Activated CD4-positive, CD25-positive, alpha-beta regulatory T cell treated with anti-CD3 and anti-CD28 coated beads, Interleukin-2, amount 50 U/mL, for 72 hours (primary cell): Measurements from ENCODE around the gene RFT1.

ENCODE experiments used
- DNase-seq: peaks from one replicate; pipeline ENCODE4 v3.0.0; 2021

RFT1 gene

GRCh38 chr3:53120336-53120735 is 9.9 kb downstream of the RFT1 start:
- no peak for DNase-seq

DNA sequence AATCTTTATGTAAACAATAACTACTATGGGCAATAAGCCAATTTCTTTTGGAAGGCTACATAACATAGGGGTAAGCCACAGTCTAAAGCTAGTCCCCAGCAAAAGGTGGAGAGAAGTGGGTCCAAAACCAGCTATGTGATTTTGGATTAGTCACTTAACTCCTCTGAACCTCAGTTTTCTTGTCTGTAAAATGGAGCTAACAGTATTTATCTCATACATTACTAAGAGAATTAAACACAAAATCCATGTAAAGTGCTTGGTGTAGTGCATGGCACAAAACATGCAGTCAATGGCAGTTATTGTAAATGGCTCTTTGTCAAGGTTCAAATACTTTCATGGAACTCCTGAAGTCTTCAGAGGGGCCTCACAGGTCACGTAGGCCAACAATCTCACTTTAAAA is 13.3 kb downstream of the RFT1 start:
- no peak for DNase-seq

DNA sequence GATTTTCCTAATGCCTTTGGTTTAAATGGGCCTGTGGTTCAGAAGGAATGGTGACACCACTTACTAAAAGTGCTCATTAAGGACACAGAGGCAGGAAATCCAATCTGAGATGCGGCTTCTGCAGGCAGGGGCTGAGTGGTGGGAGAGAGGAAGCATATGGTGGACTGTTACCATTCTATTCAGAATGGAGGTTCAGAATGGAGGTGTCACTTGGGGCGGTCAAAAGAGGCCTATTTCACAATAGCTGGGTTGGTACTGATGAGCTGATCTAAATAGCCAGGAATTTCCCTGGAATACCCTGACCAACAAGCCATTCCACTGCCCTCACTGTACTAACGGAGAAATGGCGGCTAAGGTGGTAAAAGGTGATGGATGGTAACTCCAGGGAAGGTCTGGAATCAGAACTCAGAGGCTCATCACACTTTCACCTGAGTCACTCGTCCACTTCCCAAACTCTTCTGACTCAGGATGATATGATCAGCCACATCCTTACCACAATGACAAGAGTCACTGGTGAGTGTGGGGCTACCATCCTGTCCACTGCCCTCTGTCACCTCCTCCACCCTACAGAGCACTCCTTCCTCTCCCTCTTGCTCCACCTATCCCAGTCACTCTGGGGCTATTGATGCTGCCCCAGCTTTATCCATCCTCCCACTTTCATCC is 15.7 kb downstream of the RFT1 start:
- no peak for DNase-seq

GRCh38 chr3:53114011-53114400 is 16.2 kb downstream of the RFT1 start:
- peak; percentile 79 for DNase-seq

DNA sequence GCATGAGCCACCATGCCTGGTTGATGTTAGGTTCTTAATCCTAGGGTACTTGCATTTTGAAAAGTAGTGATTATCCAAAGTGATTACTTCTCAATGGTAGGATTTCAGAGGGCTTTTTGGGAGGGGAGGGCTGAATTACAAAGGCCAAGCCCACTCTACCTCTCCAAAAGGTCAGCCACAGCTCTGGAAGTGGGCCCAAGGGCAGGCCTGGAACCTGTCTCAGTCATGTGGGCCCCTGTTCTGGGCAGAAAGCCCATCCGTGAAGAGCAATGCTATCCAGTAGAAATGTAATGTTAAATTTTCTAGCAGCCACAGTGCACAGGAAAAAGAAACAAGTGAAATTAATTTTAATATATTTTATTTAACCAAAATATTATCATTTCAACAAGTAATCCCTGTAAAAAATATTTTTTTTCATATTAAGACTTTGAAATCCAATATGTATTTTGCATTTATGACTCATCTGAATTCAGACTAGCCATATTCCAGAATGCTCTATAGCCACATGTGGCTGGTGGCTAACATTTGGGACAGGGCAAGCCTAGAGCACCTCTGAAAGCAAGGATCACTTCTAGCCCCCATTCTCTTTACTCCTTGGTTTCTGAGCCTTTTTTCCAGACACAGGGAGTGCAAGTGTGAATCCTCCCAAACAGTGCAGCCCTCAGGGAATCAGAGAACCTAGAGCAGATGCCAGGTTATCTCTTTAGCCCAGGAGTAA is 16.8 kb downstream of the RFT1 start:
- no peak for DNase-seq

GRCh38 chr3:53111822-53112221 is 18.4 kb downstream of the RFT1 start:
- DNase-seq = no peak

DNA sequence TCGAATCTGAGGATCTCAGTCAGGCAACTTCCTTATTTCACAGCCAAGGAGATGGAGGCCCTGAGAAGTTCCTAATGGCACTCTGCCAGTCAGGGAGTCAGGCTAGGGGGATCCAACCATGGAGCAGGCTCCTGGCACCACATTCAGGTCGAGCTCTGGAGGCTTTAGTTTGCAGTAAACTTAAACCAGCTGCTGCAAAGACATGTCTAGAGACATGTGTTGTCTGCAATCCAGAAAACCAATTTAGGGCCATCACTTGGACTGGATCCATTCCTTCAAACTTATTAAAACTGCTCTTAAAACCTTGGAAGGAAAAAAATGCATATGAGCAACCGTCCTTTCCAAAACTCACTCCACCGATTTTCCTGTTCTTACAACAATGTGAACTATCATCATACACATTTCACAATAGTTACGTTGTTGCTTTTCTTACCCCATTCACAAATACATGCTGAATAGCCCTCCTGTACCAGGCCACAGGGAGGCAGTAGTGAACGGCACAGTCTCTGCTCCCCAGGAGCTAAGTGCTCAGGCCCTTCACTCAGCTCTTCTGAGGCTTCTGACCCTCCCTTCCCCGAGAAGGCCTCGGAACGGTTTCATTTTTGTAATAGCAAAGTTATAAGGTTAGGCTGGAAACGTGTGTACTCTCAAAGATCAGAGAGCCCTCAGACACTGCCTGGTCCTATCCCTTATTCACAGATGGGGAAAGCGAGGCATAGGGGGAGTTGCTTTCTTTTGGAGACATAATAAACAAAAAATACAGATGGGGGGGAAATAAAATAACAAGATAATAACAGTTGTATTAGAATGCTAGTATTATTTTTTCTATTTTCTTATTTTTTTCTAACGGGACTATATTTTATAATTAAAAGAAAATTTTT is 20.1 kb downstream of the RFT1 start:
- no peak for DNase-seq

- DNase-seq = no peak
These were observed 21.0 kb downstream of the RFT1 start for GRCh38 chr3:53109190-53109589.

- DNase-seq = no peak
These were observed 25.5 kb downstream of the RFT1 start for GRCh38 chr3:53104762-53105161.

- DNase-seq = no peak
These were observed 26.6 kb downstream of the RFT1 start for GRCh38 chr3:53103397-53104296.

DNA sequence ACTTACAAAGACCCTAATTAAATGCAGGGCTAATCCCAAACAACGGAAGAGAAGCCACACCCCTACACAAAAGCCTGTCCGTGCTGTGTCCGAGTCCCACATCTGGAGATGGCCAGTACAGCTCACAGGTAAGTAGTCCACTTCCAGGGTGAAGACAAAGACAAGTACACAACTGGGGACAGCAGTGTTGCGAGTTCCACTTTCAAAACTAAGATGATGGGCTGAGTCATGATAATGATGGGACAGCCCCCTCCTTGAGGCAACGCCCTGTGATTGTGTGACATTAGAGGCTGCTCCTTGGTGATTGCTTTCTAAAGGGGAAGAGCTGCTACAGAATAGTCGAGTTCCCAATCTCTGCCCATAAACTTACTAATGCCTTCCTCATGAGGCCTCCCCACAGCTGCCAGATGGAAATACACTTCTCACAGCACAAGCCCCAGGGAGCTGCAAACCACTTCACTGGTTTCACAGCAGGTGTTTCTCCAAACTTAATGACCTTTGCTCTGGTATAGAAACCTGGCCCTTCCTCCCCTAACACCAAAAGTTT is 27.6 kb downstream of the RFT1 start:
- DNase-seq = peak; percentile 46

- DNase-seq = no peak
These were observed 28.3 kb downstream of the RFT1 start for GRCh38 chr3:53101956-53102355.

DNA sequence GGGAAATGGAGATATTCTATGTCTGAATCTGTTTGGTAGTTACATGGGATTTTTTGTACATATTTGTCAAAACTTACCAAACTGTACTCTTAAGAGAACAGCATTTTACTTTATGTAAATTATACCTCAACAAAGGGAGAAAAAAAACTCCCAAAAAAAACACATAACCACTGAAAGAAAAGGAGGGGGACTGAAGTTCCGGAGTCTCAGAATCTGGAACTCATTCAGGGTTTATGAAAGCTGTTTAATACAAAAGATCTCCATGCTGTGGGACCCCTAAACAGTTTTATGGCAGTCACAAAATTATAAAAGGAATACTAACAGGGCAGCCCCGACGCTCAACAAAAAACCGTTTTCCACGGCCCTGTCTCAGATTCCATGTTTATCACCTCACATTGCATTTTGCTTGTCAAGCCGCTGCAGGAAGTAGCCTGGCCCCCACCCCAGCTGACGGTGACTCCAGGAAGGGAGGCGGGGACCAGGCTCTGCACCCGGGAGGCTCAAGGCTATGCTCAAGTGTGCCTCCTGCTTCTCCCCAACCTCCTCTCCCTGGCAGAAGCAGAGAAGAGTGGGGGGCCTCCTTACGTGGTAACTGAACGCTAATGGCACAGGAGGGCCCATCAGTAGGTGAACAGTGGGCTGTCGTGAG is 29.3 kb downstream of the RFT1 start:
- no peak for DNase-seq

DNA sequence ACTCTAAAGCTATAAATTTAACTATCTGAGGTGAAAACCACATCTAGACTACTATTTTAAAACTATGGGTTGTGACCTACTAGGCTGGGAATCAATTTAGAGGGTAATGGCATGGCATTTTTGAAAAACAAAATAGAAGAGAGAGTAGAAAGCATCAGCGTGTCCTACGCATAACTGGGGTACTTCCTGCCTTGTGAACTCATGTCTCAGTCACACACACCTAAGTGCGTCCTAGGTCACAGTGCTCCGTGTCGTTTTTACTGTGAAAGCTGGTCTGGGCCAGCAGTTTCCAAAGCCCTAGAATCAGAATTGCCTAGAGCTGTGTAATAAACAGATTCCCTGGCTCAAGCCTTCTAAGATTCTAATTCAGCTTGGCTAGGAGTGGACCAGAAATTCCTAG is 32.3 kb downstream of the RFT1 start:
- DNase-seq = no peak

GRCh38 chr3:53092942-53093341 is 37.3 kb downstream of the RFT1 start:
- no peak for DNase-seq

- no peak for DNase-seq
These were observed 38.0 kb downstream of the RFT1 start for GRCh38 chr3:53092216-53092615.

DNA sequence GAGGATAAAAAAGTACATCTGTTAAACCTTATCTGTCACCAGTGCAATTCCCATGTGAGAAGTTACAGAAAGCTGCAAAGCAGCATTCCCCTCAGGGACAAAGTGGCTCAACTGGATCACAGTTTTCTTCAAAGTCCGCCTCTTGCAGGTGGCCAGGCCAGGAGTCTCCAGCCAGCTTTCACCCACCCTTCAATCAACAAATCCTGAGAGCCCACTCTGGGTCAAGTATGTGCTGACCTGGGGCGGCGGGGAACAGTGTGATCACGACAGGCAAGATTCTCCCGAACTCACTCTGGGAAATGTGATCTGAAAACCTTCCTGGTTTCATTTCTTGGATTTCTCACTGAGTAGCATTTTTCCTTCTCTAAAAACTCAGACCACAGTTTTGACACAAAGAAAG is 39.2 kb downstream of the RFT1 start:
- DNase-seq = no peak

DNA sequence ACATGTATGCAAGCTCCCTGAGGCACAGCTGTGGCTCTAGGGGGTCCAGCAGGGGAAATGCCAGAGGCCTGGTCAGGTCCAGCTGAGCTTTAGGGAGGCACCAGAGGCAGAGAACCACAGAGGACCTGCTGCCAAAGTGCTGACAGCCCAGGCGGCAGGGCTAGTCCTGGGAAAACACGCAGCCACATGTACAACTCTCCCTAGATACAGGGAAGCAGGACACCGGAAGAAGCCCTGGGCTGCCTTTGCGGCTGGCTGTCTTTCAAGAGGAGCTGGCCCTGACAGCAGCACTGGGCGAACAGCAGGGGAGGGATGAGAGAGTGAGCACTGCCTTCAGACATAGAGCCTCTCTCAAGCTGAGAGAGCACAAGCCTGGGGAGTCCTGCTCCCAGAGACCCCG is 40.7 kb downstream of the RFT1 start:
- no peak for DNase-seq

DNA sequence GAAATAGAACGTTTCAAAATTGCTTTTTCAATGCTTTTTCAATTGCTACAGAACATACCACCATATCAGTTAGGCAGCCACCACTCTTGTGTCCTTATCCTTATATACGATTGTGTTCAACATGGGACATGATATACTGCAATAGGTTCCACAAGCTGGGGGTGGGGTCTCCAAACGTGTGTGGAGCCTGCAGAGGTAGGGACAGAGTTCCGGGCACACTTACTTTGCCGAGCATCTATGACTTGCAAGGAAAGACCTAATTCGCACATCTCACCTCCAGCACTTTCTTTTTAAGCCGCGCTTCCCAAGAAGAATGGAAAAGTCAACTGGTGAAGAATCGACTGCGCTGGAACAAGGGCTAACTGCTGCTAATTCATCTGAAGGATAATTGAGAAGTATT is 44.8 kb downstream of the RFT1 start:
- no peak for DNase-seq

- no peak for DNase-seq
These were observed 45.8 kb downstream of the RFT1 start for GRCh38 chr3:53084310-53085001.

GRCh38 chr3:53083949-53084309 is 46.3 kb downstream of the RFT1 start:
- DNase-seq = no peak
